Fibroblast of lung (primary cell): ENCODE results near the gene PDGFA. TPM values are rescaled to one million over a fixed set of nuclear protein-coding genes. Genes with fewer than 3 reads are reported as not detected.

Experiments used
- DNase-seq, 2 donors: peaks; one replicate each; pipeline versions ENCODE4 v3.0.0 to v3.0.0-alpha.2; 2010; ENCODE audit warnings: low read depth in 2 of 2
- H2AFZ ChIP-seq: 2 replicates; pipeline ENCODE4 v1.5.1; 2012; ENCODE audit warnings: low read length, control low read depth, inconsistent platforms
- H3K27ac ChIP-seq: 2 replicates; pipeline ENCODE4 v1.5.1; 2011; ENCODE audit warnings: low read length, control low read depth; ENCODE audit not compliant: insufficient read depth
- H3K27me3 ChIP-seq: 2 replicates; pipeline ENCODE4 v1.5.1; 2011; ENCODE audit warnings: mild to moderate bottlenecking, low read length; ENCODE audit not compliant: control insufficient read depth, insufficient read depth
- H3K36me3 ChIP-seq: 2 replicates; pipeline ENCODE4 v1.5.1; 2011; ENCODE audit warnings: low read length; ENCODE audit not compliant: control insufficient read depth, insufficient read depth
- H3K4me1 ChIP-seq: 2 replicates; pipeline ENCODE4 v1.5.1; 2011; ENCODE audit warnings: low read length; ENCODE audit not compliant: control insufficient read depth, insufficient read depth; ENCODE audit errors: extremely low read depth
- H3K4me2 ChIP-seq: 2 replicates; pipeline ENCODE4 v1.5.1; 2011; ENCODE audit warnings: low read length, control low read depth; ENCODE audit not compliant: insufficient read depth; ENCODE audit errors: extremely low read depth
- H3K4me3 ChIP-seq, 4 experiments: fragments of 200-600 bp in 1 of 4; sonication (generic) in 1 of 4; replicated peaks in 1 of 4; 2 replicates each; pipeline ENCODE4 v1.5.1; 2011 to 2016; ENCODE audit warnings: low read length in 4 of 4, low read depth in 3 of 4, mild to moderate bottlenecking in 3 of 4, control low read depth in 2 of 4, inconsistent platforms in 1 of 4, mixed read lengths in 1 of 4; ENCODE audit not compliant: insufficient read depth in 1 of 4; ENCODE audit errors: control extremely low read depth in 1 of 4
- H3K79me2 ChIP-seq: 2 replicates; pipeline ENCODE4 v1.5.1; 2012; ENCODE audit warnings: mild to moderate bottlenecking, low read length, inconsistent platforms; ENCODE audit not compliant: control insufficient read depth, insufficient read depth
- H3K9ac ChIP-seq: 2 replicates; pipeline ENCODE4 v1.5.1; 2011; ENCODE audit warnings: mild to moderate bottlenecking, low read length, control low read depth; ENCODE audit not compliant: insufficient read depth
- H3K9me3 ChIP-seq: 2 replicates; pipeline ENCODE4 v1.5.1; 2012; ENCODE audit warnings: low read depth, low read length; ENCODE audit not compliant: control insufficient read depth, insufficient read depth
- H4K20me1 ChIP-seq: 2 replicates; pipeline ENCODE4 v1.5.1; 2011; ENCODE audit warnings: low read length; ENCODE audit not compliant: control insufficient read depth, insufficient read depth; ENCODE audit errors: extremely low read depth
- EZH2 ChIP-seq: IDR thresholded peaks from 2 replicates; pipeline ENCODE4 v1.5.1; 2012; ENCODE audit warnings: low read length, control low read depth, mild to moderate bottlenecking; ENCODE audit errors: missing control alignments
- polyA plus RNA-seq, 2 donors: library from polyadenylated mRNA; depleted of rRNA in 1 of 2; stranded (reverse) in 1 of 2; unstranded in 1 of 2; fragments of >200 nt; gene quantifications; 2 replicates each; pipeline ENCODE4 v1.2.1, GENCODE V29; 2011 to 2012; ENCODE audit warnings: missing spikeins in 1 of 2
- total RNA-seq: library from RNA; depleted of rRNA; stranded (reverse); fragments of >200 nt; gene quantifications from 2 replicates; pipeline ENCODE4 v1.2.1, GENCODE V29; 2014
- TF ChIP-seq, protein P1 (sequence below), 2 donors: IDR thresholded peaks in 1 of 2; conservative IDR thresholded peaks in 1 of 2; 1 replicate in 1 of 2; 2 replicates in 1 of 2; pipeline ENCODE4 v1.5.1; 2011 to 2012; ENCODE audit warnings: low read length in 2 of 2, control low read depth in 1 of 2, inconsistent platforms in 1 of 2, low read depth in 1 of 2, mild to moderate bottlenecking in 1 of 2

Gene PDGFA
- total and polyA plus RNA-seq, 2 donors (not counting 1 experiment from before 2014, with no cell fraction given): 13.5 to 16.9 TPM

DNA sequence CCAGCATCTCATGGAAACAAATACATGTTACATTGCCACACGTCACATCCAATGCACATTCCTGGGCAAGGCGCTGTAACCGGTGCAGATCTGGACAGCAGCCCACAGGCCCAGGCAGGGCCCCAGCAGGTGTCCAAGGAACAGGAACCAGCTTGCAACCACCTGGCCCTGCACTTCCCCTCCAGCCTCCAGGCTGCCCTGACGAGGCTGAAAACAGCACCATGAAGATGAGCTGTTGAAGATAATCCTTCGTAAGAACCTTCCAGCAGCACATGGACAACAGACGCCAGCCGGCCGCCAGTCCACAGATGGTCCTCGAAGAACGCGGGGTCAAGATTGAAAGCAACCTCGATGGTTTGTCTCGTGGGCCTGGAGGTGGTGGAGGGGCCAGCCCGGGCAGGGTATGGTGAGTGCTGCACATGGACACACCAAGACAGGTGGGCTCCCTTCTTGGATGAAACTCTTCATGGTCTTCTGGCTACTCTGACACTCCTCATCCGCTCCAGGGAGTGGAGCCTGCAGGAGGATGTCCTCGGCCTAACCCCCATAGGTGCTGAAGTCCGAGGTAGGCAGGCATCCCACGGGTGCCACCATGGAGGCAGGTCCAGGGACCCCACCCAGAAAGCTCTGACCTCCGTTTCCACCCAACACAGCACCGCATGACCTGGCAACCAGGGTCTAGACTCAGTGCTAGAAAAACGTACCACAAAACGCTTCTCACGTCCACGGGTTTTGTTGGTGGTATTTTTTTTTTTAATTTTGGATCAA lies 22.9 kb downstream of the PDGFA start:
- no peaks in the 10 kb centered on the region for H4K20me1 ChIP-seq
- no peak overlapping the region for H3K4me2 ChIP-seq
- H3K79me2 ChIP-seq: no peaks in the 10 kb centered on the region
- no peak overlapping the region for H3K9ac ChIP-seq
- H3K27me3 ChIP-seq: no peaks in the 10 kb centered on the region
- H3K4me1 ChIP-seq: no peaks in the 10 kb centered on the region
- DNase-seq: no peak
- no peak overlapping the region for H3K27ac ChIP-seq
- TF ChIP-seq EZH2: no peak
- TF ChIP-seq, protein P1, sequence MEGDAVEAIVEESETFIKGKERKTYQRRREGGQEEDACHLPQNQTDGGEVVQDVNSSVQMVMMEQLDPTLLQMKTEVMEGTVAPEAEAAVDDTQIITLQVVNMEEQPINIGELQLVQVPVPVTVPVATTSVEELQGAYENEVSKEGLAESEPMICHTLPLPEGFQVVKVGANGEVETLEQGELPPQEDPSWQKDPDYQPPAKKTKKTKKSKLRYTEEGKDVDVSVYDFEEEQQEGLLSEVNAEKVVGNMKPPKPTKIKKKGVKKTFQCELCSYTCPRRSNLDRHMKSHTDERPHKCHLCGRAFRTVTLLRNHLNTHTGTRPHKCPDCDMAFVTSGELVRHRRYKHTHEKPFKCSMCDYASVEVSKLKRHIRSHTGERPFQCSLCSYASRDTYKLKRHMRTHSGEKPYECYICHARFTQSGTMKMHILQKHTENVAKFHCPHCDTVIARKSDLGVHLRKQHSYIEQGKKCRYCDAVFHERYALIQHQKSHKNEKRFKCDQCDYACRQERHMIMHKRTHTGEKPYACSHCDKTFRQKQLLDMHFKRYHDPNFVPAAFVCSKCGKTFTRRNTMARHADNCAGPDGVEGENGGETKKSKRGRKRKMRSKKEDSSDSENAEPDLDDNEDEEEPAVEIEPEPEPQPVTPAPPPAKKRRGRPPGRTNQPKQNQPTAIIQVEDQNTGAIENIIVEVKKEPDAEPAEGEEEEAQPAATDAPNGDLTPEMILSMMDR (conservative IDR thresholded peaks at IDR 0.05 in 1 of 2, IDR thresholded peaks at IDR 0.05 in 1 of 2; ENCODE audit: low read depth in 1 of 2, low read length in 2 of 2): no peak
- H3K36me3 ChIP-seq: no peaks in the 10 kb centered on the region
- no peak overlapping the region for H3K4me3 ChIP-seq
- H3K9me3 ChIP-seq: no peaks in the 10 kb centered on the region
- no peak overlapping the region for H2AFZ ChIP-seq

GRCh38 chr7:495761-496321 lies 23.8 kb downstream of the PDGFA start:
- no peak overlapping the region for H3K4me3 ChIP-seq
- no peaks in the 10 kb centered on the region for H3K79me2 ChIP-seq
- no peak overlapping the region for H3K4me2 ChIP-seq
- no peaks in the 10 kb centered on the region for H4K20me1 ChIP-seq
- H2AFZ ChIP-seq: no peak overlapping the region
- H3K36me3 ChIP-seq: no peaks in the 10 kb centered on the region
- H3K27ac ChIP-seq: no peak overlapping the region
- TF ChIP-seq, protein P1 (conservative IDR thresholded peaks at IDR 0.05 in 1 of 2, IDR thresholded peaks at IDR 0.05 in 1 of 2; ENCODE audit: low read depth in 1 of 2, low read length in 2 of 2): no peak
- no peak for TF ChIP-seq EZH2
- H3K9me3 ChIP-seq: no peaks in the 10 kb centered on the region
- no peak for DNase-seq
- H3K9ac ChIP-seq: no peak overlapping the region
- H3K4me1 ChIP-seq: no peaks in the 10 kb centered on the region
- no peaks in the 10 kb centered on the region for H3K27me3 ChIP-seq

DNA sequence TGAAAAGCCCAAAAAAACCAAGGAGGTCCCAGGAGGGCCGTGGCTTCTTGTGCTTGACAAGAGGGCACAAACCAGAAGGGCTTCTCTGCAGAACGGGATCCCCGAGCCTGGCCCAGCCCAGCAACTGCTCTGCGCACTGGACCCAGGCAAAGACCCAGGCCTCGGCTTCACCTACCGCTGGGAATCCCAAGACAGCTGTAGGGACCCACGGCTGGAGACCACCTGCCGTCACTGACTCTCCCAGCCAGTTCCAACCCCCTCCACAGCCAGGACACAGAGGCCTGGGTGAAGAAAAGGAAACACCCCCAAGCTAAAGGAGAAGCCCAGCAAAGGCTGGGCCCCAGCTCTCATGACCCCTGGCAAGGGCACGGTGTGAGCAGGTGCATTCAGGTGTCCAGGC lies 24.3 kb downstream of the PDGFA start:
- Histone ChIP-seq H3K4me2 (no peak overlapping the region), H3K9ac (no peak overlapping the region), H3K79me2 (no peaks in the 10 kb centered on the region), H3K9me3 (no peaks in the 10 kb centered on the region), H3K4me1 (no peaks in the 10 kb centered on the region), H3K27me3 (no peaks in the 10 kb centered on the region), H4K20me1 (no peaks in the 10 kb centered on the region), H2AFZ (no peak overlapping the region), H3K4me3 (no peak overlapping the region), H3K36me3 (no peaks in the 10 kb centered on the region), H3K27ac (no peak overlapping the region)
- no peak for DNase-seq
- no peak for TF ChIP-seq EZH2
- TF ChIP-seq, protein P1 (conservative IDR thresholded peaks at IDR 0.05 in 1 of 2, IDR thresholded peaks at IDR 0.05 in 1 of 2; ENCODE audit: low read depth in 1 of 2, low read length in 2 of 2): no peak
